Measurements from ENCODE around the gene RPL7L1.
"Not testable (repeated sequence)": the region's sequence is repeated elsewhere in the genome, so short reads cannot be mapped to it uniquely, and the experiment has no call there.

Gene RPL7L1

GRCh38 chr6:42894041-42894828, 14.8 kb downstream of the RPL7L1 start:
- not testable (repeated sequence) for DNase-seq

- no peak for DNase-seq
These were observed 16.8 kb downstream of the RPL7L1 start for GRCh38 chr6:42896178-42896719.

DNA sequence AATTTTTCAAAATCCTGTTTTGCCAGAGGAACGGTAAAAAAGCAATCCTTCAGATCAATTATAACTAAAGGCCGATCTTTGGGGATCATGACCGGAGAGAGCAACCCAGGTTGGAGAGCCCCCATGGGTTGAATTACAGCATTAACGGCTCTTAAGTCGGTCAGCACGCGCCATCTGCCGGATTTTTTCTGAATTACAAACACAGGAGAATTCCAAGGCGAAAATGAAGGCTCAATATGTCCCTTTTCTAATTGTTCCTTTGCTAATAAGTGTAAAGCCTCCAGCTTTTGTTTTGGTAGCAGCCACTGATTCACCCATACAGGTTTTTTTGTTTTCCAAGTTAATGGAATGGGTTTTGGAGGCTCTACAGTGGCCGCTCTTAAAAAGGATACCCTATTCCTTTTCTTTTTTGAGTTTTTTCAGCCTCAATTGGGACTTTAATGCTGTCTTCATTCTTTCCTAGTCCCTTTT, 19.5 kb downstream of the RPL7L1 start:
- DNase-seq = peak; percentile 81

DNA sequence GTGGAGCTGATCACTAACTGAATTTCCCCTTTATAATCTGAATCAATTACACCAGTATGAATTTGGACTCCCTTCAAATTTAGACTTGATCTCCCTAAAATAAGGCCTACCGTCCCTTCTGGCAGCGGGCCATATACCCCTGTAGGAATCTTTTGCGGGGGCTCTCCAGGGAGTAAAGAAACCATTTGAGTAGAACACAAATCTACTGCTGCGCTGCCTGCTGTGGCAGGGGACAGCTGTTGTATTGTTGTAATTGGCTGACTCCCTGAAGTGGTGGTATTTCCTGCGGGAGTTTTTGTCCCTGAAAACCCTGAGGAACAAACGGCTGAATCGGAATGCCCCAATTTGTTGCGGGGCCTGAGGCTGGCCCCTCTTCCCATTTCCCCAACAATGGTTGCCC, 20.5 kb downstream of the RPL7L1 start:
- no peak for DNase-seq

DNA sequence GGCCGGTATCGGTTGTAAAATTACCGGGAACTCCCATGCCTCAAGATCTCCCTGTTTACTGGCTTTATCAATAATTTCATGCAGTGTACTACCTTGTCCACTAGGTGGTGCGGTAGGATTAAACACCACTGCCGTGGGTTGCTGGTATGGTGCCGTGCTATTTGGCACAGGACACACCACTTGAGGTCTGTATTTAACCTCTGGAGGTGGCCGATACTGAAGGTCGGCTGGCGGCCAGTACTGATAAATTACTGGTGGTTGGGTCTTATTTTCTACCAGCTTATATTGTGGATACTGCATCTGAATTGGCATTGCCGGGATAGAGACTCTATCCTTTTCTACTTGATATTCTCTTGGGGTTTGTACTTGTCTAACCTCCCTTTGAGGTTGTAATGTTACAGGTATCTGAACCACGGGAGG, 22.1 kb downstream of the RPL7L1 start:
- peak; percentile 85 for DNase-seq

GRCh38 chr6:42902429-42903263, 23.2 kb downstream of the RPL7L1 start:
- not testable (repeated sequence) for DNase-seq

GRCh38 chr6:42904467-42904866, 25.1 kb downstream of the RPL7L1 start:
- DNase-seq = no peak

DNA sequence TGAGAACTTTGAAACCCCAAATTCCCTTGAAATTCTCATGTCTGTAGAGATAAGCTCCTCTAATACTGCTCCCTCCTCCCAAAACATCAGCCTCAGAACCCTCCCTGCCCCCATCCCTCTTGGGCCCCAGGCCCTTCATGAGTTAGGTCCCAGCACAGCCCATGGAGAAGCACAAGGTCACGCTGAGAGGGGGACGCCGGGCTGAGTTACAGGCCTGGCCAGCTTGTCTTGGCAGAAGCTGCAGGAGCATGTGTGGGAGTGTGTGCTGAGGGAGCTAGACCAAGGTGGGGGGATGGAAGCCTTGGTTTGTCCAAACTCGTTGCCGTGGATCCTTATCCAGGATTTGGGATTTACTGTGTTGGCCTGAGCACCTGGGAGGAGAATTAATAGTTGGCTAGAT, 27.9 kb downstream of the RPL7L1 start:
- no peak for DNase-seq

DNA sequence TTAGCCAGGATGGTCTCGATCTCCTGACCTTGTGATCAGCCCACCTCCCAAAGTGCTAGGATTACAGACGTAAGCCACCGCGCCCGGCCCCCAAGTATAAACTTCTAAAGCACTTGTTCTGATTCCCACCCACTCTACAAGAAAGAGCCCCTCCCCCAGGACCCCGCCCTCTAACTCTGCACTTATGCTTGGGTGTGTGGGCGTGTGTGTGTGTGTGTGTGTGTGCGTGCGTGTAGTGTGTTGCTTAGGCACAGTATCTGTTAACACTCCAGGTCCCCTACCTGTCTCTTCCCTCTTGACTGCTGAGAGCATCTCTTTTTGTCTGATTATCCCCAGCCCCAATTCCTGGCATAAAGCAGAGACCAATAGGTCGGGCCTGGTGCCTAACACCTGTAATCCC, 30.4 kb downstream of the RPL7L1 start:
- no peak for DNase-seq

- no peak for DNase-seq
These were observed 32.0 kb downstream of the RPL7L1 start for GRCh38 chr6:42911171-42912021.

GRCh38 chr6:42914546-42914945, 35.1 kb downstream of the RPL7L1 start:
- no peak for DNase-seq

DNA sequence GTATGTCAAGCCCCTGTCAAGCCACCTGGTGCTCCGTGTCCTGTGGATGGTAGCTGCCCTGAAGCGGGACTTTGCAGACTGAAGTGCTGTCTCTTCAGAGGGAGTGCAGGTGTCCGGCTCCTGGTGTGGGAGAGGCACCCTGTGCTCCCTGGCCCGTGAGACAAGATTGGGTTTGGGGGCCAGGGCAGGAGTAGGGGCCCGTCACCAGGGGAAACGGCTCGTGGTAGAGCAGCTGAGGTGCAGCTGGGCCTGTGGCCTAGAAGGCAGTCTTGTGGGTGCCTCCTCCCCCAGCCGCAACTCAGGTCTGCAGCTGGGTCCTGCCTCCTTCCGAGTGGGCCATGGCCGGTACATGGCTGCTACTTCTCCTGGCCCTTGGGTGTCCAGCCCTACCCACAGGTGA, 36.3 kb downstream of the RPL7L1 start, which contains the start of gene PTCRA:
TSS of gene PTCRA (plus strand) at position 322 of the 400 bp plus-strand sequence. CDS start at position 339, 17 bp downstream.
- DNase-seq = no peak

DNA sequence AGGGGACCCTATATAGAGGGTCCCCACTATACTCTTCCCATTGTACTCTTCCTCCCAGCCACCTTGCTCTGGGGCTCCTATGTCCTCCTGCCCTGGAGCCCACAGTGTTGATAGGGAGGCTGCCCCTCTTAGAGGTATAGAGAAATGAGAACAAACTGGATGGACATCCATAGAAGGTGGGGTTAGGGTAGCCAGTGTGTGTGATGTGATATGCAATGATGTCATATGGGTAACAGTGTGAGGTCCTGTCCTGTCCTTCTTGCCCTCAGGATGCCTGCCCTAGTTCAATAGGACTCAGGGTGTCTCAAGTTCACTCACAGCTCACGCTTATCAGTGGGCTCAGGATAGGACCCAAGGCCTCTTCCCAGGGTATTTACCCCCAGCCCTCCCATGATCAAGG, 36.9 kb downstream of the RPL7L1 start:
- DNase-seq = no peak

GRCh38 chr6:42921801-42922200, 42.4 kb downstream of the RPL7L1 start:
- no peak for DNase-seq

GRCh38 chr6:42923666-42924065, 44.2 kb downstream of the RPL7L1 start:
- no peak for DNase-seq

GRCh38 chr6:42925248-42925857, 45.9 kb downstream of the RPL7L1 start:
- no peak for DNase-seq

DNA sequence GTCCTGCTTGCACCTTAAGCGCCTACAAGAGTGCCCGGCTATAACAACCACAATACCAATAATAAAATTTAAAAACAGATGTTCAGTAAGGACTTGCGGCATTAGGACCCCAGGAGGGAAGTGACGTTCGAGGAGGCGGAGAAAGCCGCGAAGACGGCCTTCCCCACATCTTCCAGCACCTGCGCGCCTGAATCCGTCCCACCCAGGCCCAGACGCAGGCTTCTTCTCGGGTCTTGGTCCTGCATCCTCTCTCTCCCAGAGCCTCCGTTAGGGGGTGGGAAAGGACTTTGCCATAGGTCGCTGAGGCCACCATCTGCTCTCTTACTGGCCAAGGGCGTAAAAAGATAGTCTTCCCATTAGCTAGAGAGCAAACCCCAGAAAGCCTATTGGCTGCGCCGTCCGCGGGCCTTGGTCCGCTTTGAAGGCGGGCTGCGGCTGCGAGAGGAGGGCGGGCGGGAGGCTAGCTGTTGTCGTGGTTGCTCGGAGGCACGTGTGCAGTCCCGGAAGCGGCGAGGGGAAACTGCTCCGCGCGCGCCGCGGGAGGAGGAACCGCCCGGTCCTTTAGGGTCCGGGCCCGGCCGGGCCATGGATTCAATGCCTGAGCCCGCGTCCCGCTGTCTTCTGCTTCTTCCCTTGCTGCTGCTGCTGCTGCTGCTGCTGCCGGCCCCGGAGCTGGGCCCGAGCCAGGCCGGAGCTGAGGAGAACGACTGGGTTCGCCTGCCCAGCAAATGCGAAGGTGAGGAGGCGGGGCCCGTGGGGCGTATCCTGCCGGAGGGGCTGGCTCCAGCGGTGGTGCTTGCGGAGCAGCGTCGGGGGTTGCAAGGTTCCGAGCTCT, 49.8 kb downstream of the RPL7L1 start, which contains the start of gene CNPY3:
TSS of gene CNPY3 (plus strand) at position 495 of the 835 bp plus-strand sequence. CDS start at position 586, 91 bp downstream.
- DNase-seq = peak; percentile 95

- peak; percentile 71 for DNase-seq
These were observed 50.5 kb downstream of the RPL7L1 start for GRCh38 chr6:42929821-42930360.

DNA sequence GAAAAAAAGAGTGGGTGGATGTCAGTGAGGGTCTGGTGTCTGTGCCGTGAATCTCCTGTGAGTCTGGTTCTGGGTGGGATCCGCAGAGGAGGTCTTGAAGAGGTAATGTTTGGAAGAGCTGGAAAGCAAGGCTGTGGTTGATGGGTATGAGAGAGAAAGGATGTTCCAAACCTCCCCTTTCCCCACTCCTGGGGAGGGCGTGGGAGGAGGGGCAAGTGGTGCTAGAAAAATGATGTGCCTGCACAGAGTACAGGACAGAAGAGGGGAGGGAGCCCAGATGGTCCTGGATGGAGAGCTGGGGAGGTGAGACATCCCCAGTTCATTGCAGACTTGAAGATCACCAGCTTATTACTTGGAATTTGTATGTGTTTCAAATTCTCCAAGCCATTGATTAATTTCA, 53.0 kb downstream of the RPL7L1 start:
- DNase-seq = no peak

DNA sequence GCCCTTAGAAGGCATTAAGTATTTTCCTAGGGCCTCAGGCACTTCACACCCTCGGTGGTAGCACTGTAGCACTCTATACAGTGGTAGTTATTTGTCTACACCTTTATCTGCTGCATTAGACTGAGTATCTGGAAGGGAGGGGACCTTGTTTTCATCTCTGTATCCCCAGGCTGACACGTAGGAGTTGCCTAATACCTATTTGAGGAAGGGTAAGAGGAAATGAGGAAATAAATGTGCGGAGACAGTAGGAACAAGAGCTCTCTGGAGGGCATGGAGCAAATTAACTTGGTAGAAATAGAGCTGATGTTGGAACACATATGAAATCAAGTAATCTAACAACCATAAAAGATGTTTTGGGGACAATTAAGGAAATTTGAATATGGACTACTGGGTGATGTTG, 53.8 kb downstream of the RPL7L1 start:
- DNase-seq = no peak

DNA sequence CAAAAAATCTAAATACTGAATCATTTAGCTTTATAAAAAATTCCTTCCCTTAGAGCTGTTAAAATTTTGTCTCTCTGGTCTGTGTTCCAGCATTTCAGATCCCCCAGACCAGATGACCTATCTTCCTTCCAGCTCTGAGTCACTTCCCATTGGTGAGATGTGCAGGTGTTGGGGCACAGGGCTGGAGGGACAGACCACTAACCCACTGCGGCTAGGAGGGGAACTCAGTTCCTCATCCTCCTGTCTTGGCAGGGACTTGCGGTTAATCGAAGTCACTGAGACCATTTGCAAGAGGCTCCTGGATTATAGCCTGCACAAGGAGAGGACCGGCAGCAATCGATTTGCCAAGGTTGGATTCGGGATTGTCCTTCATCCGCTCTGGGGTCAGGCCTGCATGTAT, 55.9 kb downstream of the RPL7L1 start:
- no peak for DNase-seq
